K562 (cell line): ENCODE data around the gene ZNF655. TPM values are rescaled to one million over a fixed set of nuclear protein-coding genes. Genes with fewer than 3 reads are reported as not detected.
A peak's percentile ranks its signal among the peaks of the same experiment; 100 is the strongest.

Source experiments
- ATAC-seq: fragments of 200-7000 bp; cut with Tn5 transposase; 3 replicates; pipeline ENCODE4 v1.9.1; 2020; ENCODE audit warnings: moderate library complexity
- BruUV-seq: library from RNA; stranded (reverse); fragments of 400-500 nt; replicated peaks from 2 replicates; lab custom pipeline; 2021; lab: Mats Ljungman, UMichigan
- CTCF ChIA-PET: fragments of 300-600 bp; formaldehyde crosslinking; extraction: SDS; loops from one replicate; lab custom pipeline; 2021; ENCODE audit warnings: low intra/inter-chr PET ratio; lab: Yijun Ruan, JAX
- POLR2A ChIA-PET: fragments of 300-600, 350-650 bp; sonication (Branson Sonifier 250); formaldehyde crosslinking; extraction: SDS; loops from one replicate; lab custom pipeline; 2021; ENCODE audit warnings: antibody characterized with exemption, inconsistent platforms; lab: Yijun Ruan, JAX
- DNase-seq, 4 experiments: peaks; one replicate each; pipeline versions ENCODE4 v3.0.0 to v3.0.0-alpha.2; 2011 to 2018; ENCODE audit warnings: low spot score in 3 of 4, mixed read lengths in 3 of 4; ENCODE audit errors: extremely low read depth in 1 of 4
- FAIRE-seq: peaks from 2 replicates; lab custom pipeline; 2011; peaks lifted over from hg19 to GRCh38; lab: Jason Lieb, UNC
- H2AFZ ChIP-seq: 2 replicates; pipeline ENCODE4 v1.6.0; 2011; ENCODE audit warnings: low read depth, low read length, control low read depth, inconsistent platforms
- H3K27ac ChIP-seq: fragments of 200-600 bp; 3 replicates; pipeline ENCODE4 v1.8.0; 2011; ENCODE audit warnings: low read depth, mild to moderate bottlenecking, control low read depth, inconsistent platforms, low read length, moderate library complexity, mixed read lengths; ENCODE audit errors: extremely low read depth
- H3K27me3 ChIP-seq, 2 experiments: fragments of 300-600 bp in 1 of 2; 2 replicates in 1 of 2; 3 replicates in 1 of 2; pipeline versions ENCODE4 v1.6.0 to v1.8.0; 2011; ENCODE audit warnings: inconsistent platforms in 2 of 2, low read length in 2 of 2, mild to moderate bottlenecking in 1 of 2, mixed read lengths in 1 of 2, moderate library complexity in 1 of 2; ENCODE audit not compliant: control insufficient read depth in 2 of 2, insufficient read depth in 2 of 2
- H3K36me3 ChIP-seq: fragments of 300-600 bp; 3 replicates; pipeline ENCODE4 v1.8.0; 2011; ENCODE audit warnings: mild to moderate bottlenecking, low read length, inconsistent platforms; ENCODE audit not compliant: control insufficient read depth, insufficient read depth
- H3K4me1 ChIP-seq, 2 experiments: fragments of 200-600 bp in 1 of 2; replicated peaks in 1 of 2; 2 replicates in 1 of 2; 3 replicates in 1 of 2; pipeline versions ENCODE4 v1.5.1 to v1.8.0; 2011; ENCODE audit warnings: inconsistent platforms in 2 of 2, low read length in 2 of 2, mild to moderate bottlenecking in 1 of 2, mixed read lengths in 1 of 2, moderate library complexity in 1 of 2; ENCODE audit not compliant: control insufficient read depth in 2 of 2, insufficient read depth in 2 of 2
- H3K4me2 ChIP-seq: 2 replicates; pipeline ENCODE4 v1.6.1; 2011; ENCODE audit warnings: low read length, control low read depth, inconsistent platforms, mixed read lengths; ENCODE audit not compliant: insufficient read depth
- H3K4me3 ChIP-seq: fragments of 200-600 bp; sonication (generic), shearing (Covaris generic); 2 replicates; pipeline ENCODE4 v1.5.1; 2016; ENCODE audit warnings: control low read depth, inconsistent platforms
- H3K79me2 ChIP-seq: fragments of 200-600 bp; 3 replicates; pipeline ENCODE4 v1.8.0; 2011; ENCODE audit warnings: low read length, inconsistent platforms; ENCODE audit not compliant: control insufficient read depth, insufficient read depth
- H3K9ac ChIP-seq, 2 experiments: 2 replicates each; pipeline versions ENCODE4 v1.6.0 to v1.6.1; 2011; ENCODE audit warnings: low read depth in 2 of 2, low read length in 2 of 2, control low read depth in 1 of 2, inconsistent platforms in 1 of 2, mild to moderate bottlenecking in 1 of 2, mixed read lengths in 1 of 2; ENCODE audit not compliant: insufficient read depth in 1 of 2
- H3K9me1 ChIP-seq: one replicate; pipeline ENCODE4 v1.6.0; 2011; ENCODE audit warnings: inconsistent platforms, mild to moderate bottlenecking, low read length, moderate library complexity; ENCODE audit not compliant: control insufficient read depth, insufficient read depth
- H3K9me3 ChIP-seq: replicated peaks from 2 replicates; pipeline ENCODE4 v1.5.1; 2011; ENCODE audit warnings: low read depth, low read length, inconsistent platforms; ENCODE audit not compliant: control insufficient read depth, insufficient read depth
- H4K20me1 ChIP-seq: replicated peaks from 2 replicates; pipeline ENCODE4 v1.6.1; 2011; ENCODE audit warnings: low read length, inconsistent platforms, mixed read lengths; ENCODE audit not compliant: control insufficient read depth, insufficient read depth
- CTBP1 ChIP-seq: fragments of 450-650 bp; IDR thresholded peaks from 2 replicates; pipeline ENCODE4 v1.6.1; 2016; ENCODE audit warnings: borderline replicate concordance
- DACH1 ChIP-seq: fragments of 450-650 bp; IDR thresholded peaks from 2 replicates; pipeline ENCODE4 v1.6.1; 2018; ENCODE audit not compliant: partially characterized antibody
- EGR1 ChIP-seq: fragments of 450-650 bp; conservative IDR thresholded peaks from 2 replicates; pipeline ENCODE4 v1.6.1; 2017; ENCODE audit warnings: mild to moderate bottlenecking
- HDAC6 ChIP-seq: IDR thresholded peaks from 2 replicates; pipeline ENCODE4 v1.6.1; 2012; ENCODE audit warnings: low read depth, mild to moderate bottlenecking, control low read depth, inconsistent platforms, low read length, moderate library complexity
- MCM7 ChIP-seq, 2 experiments: fragments of 450-650 bp; IDR thresholded peaks; 2 replicates each; pipeline ENCODE4 v1.6.1; 2016 to 2018
- RB1 ChIP-seq: fragments of 450-650 bp; IDR thresholded peaks from 2 replicates; pipeline ENCODE4 v1.6.1; 2017; ENCODE audit warnings: low read depth, mild to moderate bottlenecking
- STAT5A ChIP-seq: IDR thresholded peaks from 2 replicates; pipeline ENCODE4 v1.6.1; 2012; ENCODE audit warnings: low read length, inconsistent platforms, borderline replicate concordance
- ZBTB7A ChIP-seq: IDR thresholded peaks from 2 replicates; pipeline ENCODE4 v1.6.1; 2011; ENCODE audit warnings: low read depth, mild to moderate bottlenecking, low read length, moderate library complexity, borderline replicate concordance; ENCODE audit not compliant: control insufficient read depth
- ZNF3 ChIP-seq: fragments of 250-450 bp; sonication (Bioruptor Pico); IDR thresholded peaks from 2 replicates; pipeline ENCODE4 v1.5.0; 2021; ENCODE audit warnings: mild to moderate bottlenecking, moderate library complexity
- WGBS: fragments of 100-300 bp; shearing (Covaris generic); methylation state at CpG from one replicate; pipeline ENCODE4 v1.1.6; 2016; ENCODE audit warnings: low coverage, mixed read lengths; ENCODE audit not compliant: insufficient coverage; ENCODE audit errors: missing lambda C conversion rate; 5-methylcytosine and 5-hydroxymethylcytosine counted together
- in situ Hi-C: fragments of 300-500 bp; cut with MboI; formaldehyde crosslinking; loops from 4 replicates; pipeline ENCODE4 v1.15.0; 2018; ENCODE audit warnings: inconsistent platforms, mixed read lengths
- intact Hi-C: fragments of 100-400 bp; cut with micrococcal nuclease; formaldehyde crosslinking; loops from 2 replicates; pipeline ENCODE4 v1.14.2; 2022
- polyA plus RNA-seq, 8 experiments: library from polyadenylated mRNA; depleted of rRNA in 4 of 8; stranded (reverse) in 5 of 8; unstranded in 3 of 8; fragments of >200 nt; fragmentation: Nextera tagmentation in 2 of 8; fragmentation: Illumina TruSeq in 1 of 8; extraction: Ambion mirVana in 2 of 8; extraction: Trizol in 1 of 8; gene quantifications; 2 replicates each; pipeline versions ENCODE4 v1.2.1 to v1.2.3, GENCODE V29; 2011 to 2014; ENCODE audit warnings: inconsistent platforms in 1 of 8, missing spikeins in 1 of 8
- total RNA-seq, 7 experiments: library from RNA; depleted of rRNA in 6 of 7; stranded (reverse); fragments of >200 nt in 6 of 7; fragmentation: Illumina TruSeq in 2 of 7; extraction: Trizol in 2 of 7; gene quantifications; 2 replicates each; pipeline versions ENCODE4 v1.2.1 to v1.2.3, GENCODE V29; 2011 to 2021; ENCODE audit warnings: low replicate concordance in 1 of 7
- TF ChIP-seq, protein P1 (sequence below): sonication (generic); formaldehyde crosslinking; IDR thresholded peaks from 2 replicates; pipeline ENCODE4 v1.8.1; 2023; ENCODE audit warnings: mild to moderate bottlenecking, missing genetic modification reagents

Gene ZNF655
- total and polyA plus RNA-seq, 9 of the 15 experiments (the other 6 are each of a cell fraction or from before 2014, with no cell fraction given) = 25.7 to 130 (median 95.2) TPM

DNA sequence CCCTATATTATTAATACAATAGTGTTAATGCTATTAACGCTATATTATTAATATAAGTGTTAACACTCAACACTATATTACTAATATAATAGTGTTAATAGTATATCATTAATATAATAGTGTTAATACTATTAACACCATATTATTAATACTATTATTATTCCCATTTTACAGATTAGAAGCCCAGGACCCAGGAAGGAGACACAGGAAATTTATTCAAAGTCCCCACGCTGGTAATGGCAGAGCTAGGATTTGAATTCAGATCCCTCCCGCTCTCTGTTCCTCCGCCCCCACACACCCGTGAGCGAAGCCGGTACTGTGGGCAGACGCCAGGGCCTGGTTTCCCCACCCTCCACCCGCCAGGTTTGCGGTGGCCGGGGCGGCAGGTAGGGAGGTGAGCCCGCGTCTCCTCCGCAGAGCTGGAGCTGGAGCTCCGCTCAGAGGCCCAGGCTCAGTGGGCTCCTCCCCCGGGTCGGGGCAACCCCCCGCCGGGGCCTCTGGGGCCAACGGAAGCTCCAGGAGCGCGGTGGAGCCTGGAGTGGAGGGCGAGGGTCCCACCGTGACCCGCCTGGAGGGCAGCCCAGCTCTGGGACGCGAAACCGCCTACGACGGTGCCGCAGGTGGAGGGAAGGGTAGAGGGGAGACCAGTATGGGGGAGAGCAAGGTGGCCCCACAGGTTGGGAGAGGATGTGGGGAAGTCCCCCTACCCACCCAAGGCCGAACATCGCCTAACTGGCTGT, 39.5 kb downstream of the ZNF655 start, which contains the start of gene TMEM225B:
Gene TMEM225B, plus strand, starts transcription at position 506 of the 740 bp plus-strand sequence. CDS start 6,122 bp downstream, outside the sequence.
- ATAC-seq = peak; percentile 59
- TF ChIP-seq ZNF3 (CRISPR knock-in tag) (no peak), CTBP1 (no peak), MCM7 (IDR thresholded peaks at IDR 0.05) (0 out of 4 replicates have a peak, but pooled peaks of 1 of the 2 experiments have one; percentile 54), EGR1 (peak; percentile 54; the same call in 1 of the 2 replicates), RB1 (no peak), DACH1 (peak; percentile 95), HDAC6 (no peak), STAT5A (no peak), ZBTB7A (peak; percentile 67; the same call in 1 of the 2 replicates)
- TF ChIP-seq, protein P1, sequence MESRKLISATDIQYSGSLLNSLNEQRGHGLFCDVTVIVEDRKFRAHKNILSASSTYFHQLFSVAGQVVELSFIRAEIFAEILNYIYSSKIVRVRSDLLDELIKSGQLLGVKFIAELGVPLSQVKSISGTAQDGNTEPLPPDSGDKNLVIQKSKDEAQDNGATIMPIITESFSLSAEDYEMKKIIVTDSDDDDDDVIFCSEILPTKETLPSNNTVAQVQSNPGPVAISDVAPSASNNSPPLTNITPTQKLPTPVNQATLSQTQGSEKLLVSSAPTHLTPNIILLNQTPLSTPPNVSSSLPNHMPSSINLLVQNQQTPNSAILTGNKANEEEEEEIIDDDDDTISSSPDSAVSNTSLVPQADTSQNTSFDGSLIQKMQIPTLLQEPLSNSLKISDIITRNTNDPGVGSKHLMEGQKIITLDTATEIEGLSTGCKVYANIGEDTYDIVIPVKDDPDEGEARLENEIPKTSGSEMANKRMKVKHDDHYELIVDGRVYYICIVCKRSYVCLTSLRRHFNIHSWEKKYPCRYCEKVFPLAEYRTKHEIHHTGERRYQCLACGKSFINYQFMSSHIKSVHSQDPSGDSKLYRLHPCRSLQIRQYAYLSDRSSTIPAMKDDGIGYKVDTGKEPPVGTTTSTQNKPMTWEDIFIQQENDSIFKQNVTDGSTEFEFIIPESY = peak; percentile 94
- Histone ChIP-seq H2AFZ (peak within 1 kb of the TSS; percentile 49; the same call in 1 of the 2 replicates), H3K27me3 (no peaks in the 10 kb centered on the region), H3K79me2 (no peaks in the 10 kb centered on the region), H3K9me1 (no peaks in the 10 kb centered on the region), H3K4me3 (no peak within 1 kb of the TSS), H3K9me3 (no peaks in the 10 kb centered on the region), H3K36me3 (no peaks in the 10 kb centered on the region), H3K9ac (peak within 1 kb of the TSS in 1 of 2 experiments; percentile 49; a peak in 1 of 4 replicates), H3K4me1 (peaks cover 2 to 11% of the 10 kb centered on the region in 2 experiments; a peak in 3 of 5 replicates), H3K4me2 (no peak within 1 kb of the TSS; the same call in 1 of the 2 replicates), H4K20me1 (no peaks in the 10 kb centered on the region), H3K27ac (no peak within 1 kb of the TSS)
- BruUV-seq = no TSS peak
- POLR2A ChIA-PET = interaction anchor here (0.6 to 0.9 kb wide), 4 partner anchors 9 to 482 kb away, joined by 3 to 4 read pairs (median 4); no protein-coding TSS in a partner anchor
- CTCF ChIA-PET = no interaction called here
- in situ Hi-C loops (no loop called here), intact Hi-C loops (no loop called here)
- DNase-seq = peak in 2 of 4 experiments; percentile 60 to 63
- FAIRE-seq = no peak
- 66% methylated on average over 31 of the region's 34 CpGs for WGBS
